Ishikawa (cell line): ENCODE measurements around the gene KCNH4.

Experiments
- CEBPB ChIP-seq: IDR thresholded peaks from 2 replicates; pipeline ENCODE4 v1.6.1; 2012
- CREB1 ChIP-seq: IDR thresholded peaks from 2 replicates; pipeline ENCODE4 v1.6.1; 2012; ENCODE audit warnings: low read depth
- EGR1 ChIP-seq: IDR thresholded peaks from 2 replicates; pipeline ENCODE4 v1.6.1; 2012
- EP300 ChIP-seq: IDR thresholded peaks from 2 replicates; pipeline ENCODE4 v1.6.1; 2012; ENCODE audit warnings: borderline replicate concordance
- FOXM1 ChIP-seq: IDR thresholded peaks from 2 replicates; pipeline ENCODE4 v1.6.1; 2012; ENCODE audit warnings: low read depth, borderline replicate concordance
- MAX ChIP-seq: IDR thresholded peaks from 2 replicates; pipeline ENCODE4 v1.6.1; 2012
- NFIC ChIP-seq: IDR thresholded peaks from 2 replicates; pipeline ENCODE4 v1.6.1; 2012
- RAD21 ChIP-seq: IDR thresholded peaks from 2 replicates; pipeline ENCODE4 v1.6.1; 2012; ENCODE audit warnings: low read depth
- REST ChIP-seq: IDR thresholded peaks from 2 replicates; pipeline ENCODE4 v1.6.1; 2012; ENCODE audit warnings: low read depth, mild to moderate bottlenecking
- TAF1 ChIP-seq: IDR thresholded peaks from 2 replicates; pipeline ENCODE4 v1.6.1; 2012; ENCODE audit warnings: low read depth, mild to moderate bottlenecking
- TCF12 ChIP-seq: IDR thresholded peaks from 2 replicates; pipeline ENCODE4 v1.6.1; 2012; ENCODE audit warnings: low read depth
- TEAD4 ChIP-seq: IDR thresholded peaks from 2 replicates; pipeline ENCODE4 v1.6.1; 2012
- USF1 ChIP-seq: IDR thresholded peaks from 2 replicates; pipeline ENCODE4 v1.6.1; 2012
- YY1 ChIP-seq: IDR thresholded peaks from 2 replicates; pipeline ENCODE4 v1.6.1; 2012; ENCODE audit warnings: low read depth
- ZBTB7A ChIP-seq: IDR thresholded peaks from 2 replicates; pipeline ENCODE4 v1.6.1; 2012; ENCODE audit warnings: low read depth

The KCNH4 gene

GRCh38 chr17:42177684-42178083, 3.3 kb downstream of the KCNH4 start:
- TF ChIP-seq REST, result no peak
- TF ChIP-seq YY1, result no peak
- no peak for TF ChIP-seq CREB1
- TF ChIP-seq RAD21, result no peak
- no peak for TF ChIP-seq TAF1
- no peak for TF ChIP-seq MAX
- no peak for TF ChIP-seq EGR1
- TF ChIP-seq TCF12, result no peak
- no peak for TF ChIP-seq CEBPB
- TF ChIP-seq EP300, result no peak
- no peak for TF ChIP-seq FOXM1
- no peak for TF ChIP-seq TEAD4
- TF ChIP-seq USF1, result no peak
- no peak for TF ChIP-seq NFIC
- no peak for TF ChIP-seq ZBTB7A

GRCh38 chr17:42174126-42174783, 6.7 kb downstream of the KCNH4 start:
- TF ChIP-seq NFIC (no peak), EGR1 (no peak), FOXM1 (no peak), RAD21 (no peak)

GRCh38 chr17:42171831-42172230, 9.1 kb downstream of the KCNH4 start:
- TF ChIP-seq REST (no peak), CEBPB (no peak), FOXM1 (no peak), TAF1 (no peak), RAD21 (no peak), CREB1 (no peak), EP300 (no peak), USF1 (no peak)

- TF ChIP-seq EGR1 (no peak), ZBTB7A (no peak), YY1 (no peak), MAX (no peak), EP300 (no peak), CREB1 (no peak), CEBPB (no peak), TAF1 (no peak), USF1 (no peak), FOXM1 (no peak), RAD21 (no peak), TCF12 (no peak), NFIC (no peak), TEAD4 (no peak), REST (no peak)
These were observed 11.6 kb downstream of the KCNH4 start for GRCh38 chr17:42169351-42169750.
